Ovary (tissue), 3 donors: ENCODE measurements around the gene FILIP1L.

ENCODE experiments used
- EP300 ChIP-seq: sonication (generic); formaldehyde crosslinking; IDR thresholded peaks from one replicate; pipeline ENCODE4 v1.6.1; 2017; ENCODE audit warnings: antibody characterized with exemption
- POLR2A ChIP-seq: fragments of 450-650 bp; IDR thresholded peaks from one replicate; pipeline ENCODE4 v1.6.1; 2017; ENCODE audit warnings: antibody characterized with exemption, mild to moderate bottlenecking, moderate library complexity
- TF ChIP-seq, protein P1 (sequence below), 3 donors: fragments of 450-650 bp in 2 of 3; fragments of 200-600 bp in 1 of 3; IDR thresholded peaks; one replicate each; pipeline versions ENCODE4 v1.5.1 to v1.8.0; 2016 to 2022; ENCODE audit warnings: antibody characterized with exemption in 3 of 3, mild to moderate bottlenecking in 1 of 3
- donor health status: DM: no; HTN: no; CAD: no.

- TF ChIP-seq POLR2A (no peak), EP300 (no peak)
- TF ChIP-seq, protein P1, sequence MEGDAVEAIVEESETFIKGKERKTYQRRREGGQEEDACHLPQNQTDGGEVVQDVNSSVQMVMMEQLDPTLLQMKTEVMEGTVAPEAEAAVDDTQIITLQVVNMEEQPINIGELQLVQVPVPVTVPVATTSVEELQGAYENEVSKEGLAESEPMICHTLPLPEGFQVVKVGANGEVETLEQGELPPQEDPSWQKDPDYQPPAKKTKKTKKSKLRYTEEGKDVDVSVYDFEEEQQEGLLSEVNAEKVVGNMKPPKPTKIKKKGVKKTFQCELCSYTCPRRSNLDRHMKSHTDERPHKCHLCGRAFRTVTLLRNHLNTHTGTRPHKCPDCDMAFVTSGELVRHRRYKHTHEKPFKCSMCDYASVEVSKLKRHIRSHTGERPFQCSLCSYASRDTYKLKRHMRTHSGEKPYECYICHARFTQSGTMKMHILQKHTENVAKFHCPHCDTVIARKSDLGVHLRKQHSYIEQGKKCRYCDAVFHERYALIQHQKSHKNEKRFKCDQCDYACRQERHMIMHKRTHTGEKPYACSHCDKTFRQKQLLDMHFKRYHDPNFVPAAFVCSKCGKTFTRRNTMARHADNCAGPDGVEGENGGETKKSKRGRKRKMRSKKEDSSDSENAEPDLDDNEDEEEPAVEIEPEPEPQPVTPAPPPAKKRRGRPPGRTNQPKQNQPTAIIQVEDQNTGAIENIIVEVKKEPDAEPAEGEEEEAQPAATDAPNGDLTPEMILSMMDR (IDR thresholded peaks at IDR 0.05): no peak
Observed at GRCh38 chr3:100108464-100109079, 5.7 kb downstream of the FILIP1L start.
